NB4 (cell line): ENCODE measurements around the gene GCK.

Experiments used
- CTCF ChIP-seq: IDR thresholded peaks from one replicate; pipeline ENCODE4 v1.5.1; 2012; ENCODE audit warnings: low read depth, low read length
- MAX ChIP-seq: IDR thresholded peaks from 2 replicates; pipeline ENCODE4 v1.6.1; 2011; ENCODE audit warnings: low read depth, low read length
- MYC ChIP-seq: IDR thresholded peaks from 2 replicates; pipeline ENCODE4 v1.6.1; 2011; ENCODE audit warnings: low read depth, low read length
- POLR2A ChIP-seq: IDR thresholded peaks from 2 replicates; pipeline ENCODE4 v1.6.1; 2011; ENCODE audit warnings: mild to moderate bottlenecking; ENCODE audit not compliant: insufficient read length; ENCODE audit errors: extremely low read depth

DNA sequence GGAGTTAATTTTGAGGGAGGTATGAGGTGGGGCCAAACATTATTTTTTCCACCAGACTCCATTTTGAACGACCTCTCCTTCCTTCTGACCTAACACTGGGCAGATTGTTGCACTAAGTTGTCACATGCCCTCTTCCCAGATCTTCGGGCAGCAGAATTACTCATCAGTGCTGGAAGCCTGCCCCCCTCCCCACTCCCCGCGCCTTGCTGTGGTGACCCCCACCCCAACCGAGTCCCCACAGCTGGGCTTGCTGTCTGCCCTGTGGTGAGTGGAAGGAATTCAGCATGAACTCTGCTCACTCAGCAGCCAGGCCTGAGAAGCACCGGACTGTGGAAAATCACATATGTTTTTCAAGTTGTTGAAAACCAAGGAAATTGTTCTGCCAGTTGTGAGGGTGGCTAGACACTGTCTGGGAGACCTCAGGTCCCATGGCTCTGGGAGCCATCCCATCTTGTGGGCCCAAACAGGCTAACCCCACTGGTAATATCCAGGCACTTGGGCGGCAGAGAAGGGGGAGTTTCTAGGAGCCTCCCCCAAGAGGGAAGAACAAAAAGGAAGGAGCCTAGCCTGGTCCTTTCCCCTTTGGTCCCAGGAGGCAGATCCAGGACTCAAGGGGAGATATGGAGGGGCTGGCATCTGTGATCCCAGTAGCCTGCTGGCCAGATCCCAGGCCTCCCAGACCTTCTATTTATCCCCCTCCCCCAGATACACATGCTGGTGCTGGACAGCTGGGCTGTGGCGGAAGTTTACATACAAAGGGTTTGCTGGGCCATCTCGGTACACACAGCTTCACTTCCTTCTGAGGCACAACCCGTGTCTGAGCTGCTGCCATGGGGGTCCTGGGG lies 88.6 kb downstream of the GCK start:
- TF ChIP-seq MYC (no peak), CTCF (no peak), POLR2A (no peak), MAX (no peak)
